GM18511 (cell line): ENCODE results near the gene FBXO17.

Experiments
- ATAC-seq: cut with Tn5 transposase; IDR thresholded peaks from one replicate; pipeline ENCODE4 v1.9.1; 2021; ENCODE audit warnings: mild to moderate bottlenecking, moderate library complexity; ENCODE audit not compliant: unreplicated experiment

Gene FBXO17

DNA sequence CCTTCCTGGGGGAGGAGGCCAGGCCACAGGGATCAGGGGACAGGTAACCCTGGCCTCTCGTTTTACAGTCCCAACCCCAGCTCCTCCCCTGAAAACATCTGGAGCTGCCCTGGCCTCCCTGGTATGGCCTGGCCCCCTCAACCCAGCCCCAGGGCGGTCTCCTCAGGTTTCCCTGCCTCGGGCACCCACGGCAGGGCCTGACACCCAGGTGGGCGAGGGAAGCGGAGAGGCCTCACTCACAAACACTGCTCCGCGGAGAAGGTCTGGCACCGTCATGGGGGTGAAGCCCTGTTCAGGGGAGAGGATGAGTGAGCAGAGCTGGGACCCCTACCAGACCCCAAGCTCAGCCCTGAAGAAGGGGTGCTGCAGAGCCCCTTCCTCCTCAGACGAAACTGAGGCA is 57.0 kb downstream of the FBXO17 start:
- ATAC-seq: no peak

GRCh38 chr19:38917921-38918491 is 57.5 kb downstream of the FBXO17 start:
- ATAC-seq: no peak

DNA sequence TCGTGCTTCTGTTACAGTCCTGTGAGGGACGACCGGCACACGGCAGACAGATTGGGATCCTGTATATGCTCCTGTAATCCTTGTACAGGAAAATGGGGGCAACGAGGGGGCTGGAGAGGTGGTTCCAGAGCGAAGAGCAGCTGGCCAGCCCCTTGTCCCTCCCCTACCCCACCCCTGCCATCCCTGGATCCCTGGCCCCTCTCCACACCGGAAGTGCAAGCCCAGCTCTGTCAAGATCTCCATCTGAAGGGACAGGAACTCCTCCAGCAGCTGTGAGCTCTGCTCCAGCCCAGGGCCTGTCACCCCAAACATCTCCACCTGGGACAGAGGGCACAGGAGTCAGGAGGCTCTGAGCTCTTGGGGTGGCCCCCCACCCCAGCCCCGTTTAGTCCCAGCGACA is 58.0 kb downstream of the FBXO17 start:
- ATAC-seq: no peak

GRCh38 chr19:38915329-38916321 is 59.9 kb downstream of the FBXO17 start:
- ATAC-seq: no peak

GRCh38 chr19:38913958-38914357 is 61.6 kb downstream of the FBXO17 start:
- no peak for ATAC-seq

DNA sequence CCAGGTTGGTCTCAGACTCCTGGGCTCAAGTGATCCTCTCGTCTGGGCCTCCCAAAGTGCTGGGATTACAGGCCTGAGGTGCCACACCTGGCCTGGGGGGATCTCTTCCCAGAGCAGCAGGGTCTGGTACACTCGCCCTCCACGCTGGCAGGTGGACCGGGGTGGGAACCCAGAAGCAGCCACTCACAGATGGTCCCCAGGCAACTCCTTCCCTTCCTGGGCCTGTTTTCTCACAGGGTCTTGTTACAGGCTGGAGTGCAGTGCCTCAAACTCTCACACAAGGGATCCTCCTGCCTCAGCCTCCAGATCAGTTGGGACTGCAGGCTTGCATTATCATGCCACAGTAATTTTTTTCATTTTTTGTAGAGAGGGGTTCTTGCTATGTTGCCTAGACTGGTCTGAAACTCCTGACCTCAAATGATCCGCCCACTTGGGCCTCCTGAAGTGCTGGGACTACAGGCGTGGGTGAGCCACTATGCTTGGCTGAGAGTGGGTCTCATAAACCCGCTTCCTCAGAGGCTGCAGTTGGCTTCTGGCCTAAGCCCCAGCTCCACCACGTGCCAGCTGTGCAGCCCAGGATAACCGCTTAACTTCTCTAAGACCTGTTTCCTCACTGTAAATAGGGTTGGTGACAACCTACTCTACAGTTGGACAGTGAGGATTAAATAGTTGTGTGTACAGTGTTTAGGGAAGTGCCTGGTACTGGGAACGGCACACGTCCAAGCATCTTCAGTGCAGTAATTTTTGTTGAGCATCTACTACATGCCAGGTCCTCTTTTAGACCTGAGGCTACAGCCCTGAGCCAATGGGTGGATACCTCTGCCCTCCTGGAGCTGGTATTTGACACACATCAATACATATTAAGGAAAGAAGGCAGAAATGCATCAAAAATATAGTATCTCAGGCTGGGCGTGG is 62.7 kb downstream of the FBXO17 start:
- no peak for ATAC-seq

- ATAC-seq: no peak
Measured at GRCh38 chr19:38911388-38912001, 64.0 kb downstream of the FBXO17 start.

DNA sequence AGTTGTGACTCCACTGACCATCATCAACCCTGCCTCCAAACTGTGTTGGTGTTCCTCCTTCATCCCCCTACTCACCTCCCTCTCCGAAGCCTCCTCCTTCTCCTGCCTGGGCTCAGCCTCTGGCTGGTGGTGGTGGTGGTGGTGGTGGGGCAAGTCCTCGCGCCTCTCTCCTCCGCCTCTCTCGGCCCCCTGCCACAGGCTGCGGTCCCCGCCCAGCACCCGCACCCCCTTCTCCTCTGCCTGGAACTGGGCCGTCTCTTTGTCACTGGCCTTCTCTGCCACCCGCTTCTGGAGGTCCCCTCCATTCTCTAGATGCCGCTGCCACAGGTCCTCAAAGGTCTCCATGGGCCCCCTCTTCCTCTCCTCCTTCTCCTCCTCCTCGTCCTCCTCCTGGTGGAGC is 65.1 kb downstream of the FBXO17 start:
- ATAC-seq: no peak

DNA sequence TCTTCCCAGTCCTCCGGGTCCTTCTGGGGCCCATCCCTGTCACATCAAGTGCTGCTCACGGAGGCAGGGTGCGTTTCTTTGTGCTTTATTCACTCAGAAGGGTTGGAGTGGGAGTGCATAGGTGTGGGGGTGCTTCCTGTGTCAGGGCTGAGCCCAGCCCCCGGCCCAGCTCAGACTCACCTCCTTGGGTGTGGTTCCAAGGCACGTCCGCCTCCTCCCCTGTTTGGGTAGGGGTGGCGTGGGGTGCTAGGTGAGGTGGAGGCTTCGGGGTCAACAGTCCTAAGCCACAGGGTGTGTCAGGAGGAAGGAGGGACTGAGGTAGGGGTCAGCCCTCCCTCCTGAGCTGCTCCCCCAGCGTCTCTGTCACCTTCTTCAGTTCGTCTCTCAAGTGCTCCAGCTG is 66.6 kb downstream of the FBXO17 start:
- no peak for ATAC-seq

DNA sequence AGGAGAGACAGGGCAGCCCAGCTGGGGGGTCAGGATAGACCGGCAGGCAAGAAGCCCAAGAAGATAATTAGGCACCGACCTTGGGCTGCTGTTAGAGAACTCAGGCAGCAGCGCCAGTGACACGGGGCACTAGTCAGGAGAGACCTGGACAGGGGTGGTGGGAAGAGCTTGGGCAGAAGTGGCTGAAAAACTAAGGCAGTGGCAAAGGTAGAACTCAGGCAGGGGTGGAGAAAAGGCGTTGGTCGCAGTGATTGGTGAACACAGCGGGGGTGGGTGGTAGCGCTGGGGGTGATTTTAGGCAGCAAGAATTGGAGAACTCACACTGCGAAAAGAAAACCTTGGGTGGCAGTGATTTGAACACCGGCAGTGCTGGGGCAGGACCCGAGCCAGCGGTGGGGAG is 67.9 kb downstream of the FBXO17 start:
- ATAC-seq: no peak

DNA sequence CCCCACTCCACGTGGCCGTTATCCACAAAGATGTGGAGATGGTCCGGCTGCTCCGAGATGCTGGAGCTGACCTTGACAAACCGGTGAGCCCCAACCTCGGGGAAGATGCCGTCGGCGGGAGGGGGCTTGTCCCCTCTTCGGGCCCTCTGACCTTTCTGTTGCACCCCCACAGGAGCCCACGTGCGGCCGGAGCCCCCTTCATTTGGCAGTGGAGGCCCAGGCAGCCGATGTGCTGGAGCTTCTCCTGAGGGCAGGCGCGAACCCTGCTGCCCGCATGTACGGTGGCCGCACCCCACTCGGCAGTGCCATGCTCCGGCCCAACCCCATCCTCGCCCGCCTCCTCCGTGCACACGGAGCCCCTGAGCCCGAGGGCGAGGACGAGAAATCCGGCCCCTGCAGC is 68.3 kb downstream of the FBXO17 start:
- ATAC-seq: no peak

DNA sequence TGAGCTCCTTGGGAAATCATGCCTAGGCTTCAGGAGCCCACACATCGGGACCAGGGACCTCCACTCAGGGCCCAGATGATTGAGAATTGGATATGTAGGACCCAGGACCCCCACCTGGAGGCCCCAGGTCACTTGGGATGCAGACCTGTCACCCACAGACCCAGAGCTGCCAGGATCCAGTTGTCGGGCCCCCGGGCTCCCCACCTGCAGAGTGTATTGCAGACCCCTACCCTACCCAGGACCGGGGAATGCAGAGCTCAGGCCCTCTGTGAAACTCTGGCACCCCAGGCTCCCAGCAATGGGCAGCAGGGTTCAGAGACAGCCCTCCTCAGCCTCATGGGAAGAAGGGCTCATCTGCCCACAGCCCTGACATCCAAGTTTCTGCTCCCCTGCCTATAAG is 69.9 kb downstream of the FBXO17 start:
- ATAC-seq: no peak

DNA sequence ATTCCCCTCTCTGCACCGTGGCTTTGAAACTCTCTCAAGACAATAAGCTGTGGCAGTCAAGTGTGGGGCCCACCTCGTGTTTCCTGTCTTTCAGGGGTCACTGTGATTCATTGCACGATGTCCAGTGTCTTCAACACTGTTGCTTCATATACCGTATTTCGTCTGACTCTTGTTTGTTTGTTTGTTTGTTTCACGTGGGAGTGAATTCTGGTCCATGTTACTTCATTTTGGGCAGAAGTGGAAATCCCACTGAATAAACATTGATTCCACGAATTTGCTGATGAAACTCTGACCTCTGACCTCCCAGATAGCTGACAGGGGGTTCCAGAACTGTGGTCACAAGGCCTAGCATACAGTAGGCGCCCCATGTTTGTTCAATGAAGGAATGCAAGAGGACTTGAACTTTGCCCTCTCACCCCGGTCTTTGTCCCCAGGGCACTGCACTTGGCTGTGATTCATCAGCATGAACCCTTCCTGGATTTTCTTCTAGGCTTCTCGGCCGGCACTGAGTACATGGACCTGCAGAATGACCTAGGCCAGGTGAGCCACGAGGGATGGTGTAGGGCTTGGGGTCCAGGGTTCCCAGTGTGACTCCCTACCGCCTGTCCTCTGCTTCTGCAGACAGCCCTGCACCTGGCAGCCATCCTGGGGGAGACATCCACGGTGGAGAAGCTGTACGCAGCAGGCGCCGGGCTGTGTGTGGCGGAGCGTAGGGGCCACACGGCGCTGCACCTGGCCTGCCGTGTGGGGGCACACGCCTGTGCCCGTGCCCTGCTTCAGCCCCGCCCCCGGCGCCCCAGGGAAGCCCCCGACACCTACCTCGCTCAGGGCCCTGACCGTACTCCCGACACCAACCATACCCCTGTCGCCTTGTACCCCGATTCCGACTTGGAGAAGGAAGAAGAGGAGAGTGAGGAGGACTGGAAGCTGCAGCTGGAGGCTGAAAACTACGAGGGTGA is 70.7 kb downstream of the FBXO17 start:
- ATAC-seq: no peak

GRCh38 chr19:38901683-38902082 is 73.9 kb downstream of the FBXO17 start:
- no peak for ATAC-seq

DNA sequence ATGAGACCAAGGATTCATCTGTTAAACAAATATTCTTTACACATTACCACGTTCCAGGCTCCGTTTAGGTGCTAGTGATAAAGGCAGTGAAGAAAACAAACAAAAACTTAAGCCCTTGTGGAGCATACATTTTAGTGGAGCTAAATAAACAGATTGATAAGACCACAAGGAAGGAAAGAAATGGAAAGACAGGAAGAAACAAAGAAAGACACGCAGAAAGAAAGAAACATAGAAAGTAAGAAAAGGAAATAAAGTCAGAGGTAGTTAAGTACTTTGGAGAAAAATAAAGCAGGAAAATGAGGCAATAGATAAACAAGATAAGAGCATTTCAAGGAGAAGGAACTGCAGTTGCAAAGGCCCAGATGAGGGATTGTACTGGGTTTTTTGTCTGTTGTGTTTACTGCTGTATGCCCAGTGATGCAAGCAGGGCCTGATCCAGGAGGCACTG is 74.8 kb downstream of the FBXO17 start:
- no peak for ATAC-seq

DNA sequence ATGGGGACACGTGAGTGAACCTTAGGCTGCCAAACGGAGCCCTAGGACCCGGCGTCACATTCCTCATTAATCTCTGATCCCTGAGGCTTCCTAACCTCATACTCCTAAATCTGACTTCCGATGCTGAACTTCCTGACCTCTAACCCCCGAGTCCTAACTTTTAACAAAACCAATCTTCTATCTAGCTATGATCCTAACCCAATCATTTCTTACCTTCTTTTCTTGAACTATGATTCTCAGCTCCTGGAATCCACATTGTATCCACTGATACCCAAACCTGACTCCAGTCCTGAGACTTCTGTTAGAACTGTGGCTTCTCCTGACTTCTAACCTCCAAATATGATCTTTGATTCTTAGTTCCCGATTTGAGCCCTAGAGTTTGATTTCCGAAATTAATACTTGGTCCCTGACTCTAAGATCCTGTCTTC is 75.3 kb downstream of the FBXO17 start:
- no peak for ATAC-seq

- ATAC-seq: peak; percentile 93
Measured at GRCh38 chr19:38899447-38900201, 75.9 kb downstream of the FBXO17 start, which contains the start of the genes NFKBIB and SIRT2. Gene NFKBIB, plus strand, starts transcription at chr19:38899969. Its CDS starts 64 bp downstream, at chr19:38900033. Gene SIRT2, minus strand, starts transcription at chr19:38899618. Its CDS starts 97 bp downstream, at chr19:38899521.

GRCh38 chr19:38898788-38899446 is 76.6 kb downstream of the FBXO17 start:
- ATAC-seq: no peak
